GM18951 (cell line): ENCODE results near the gene TMEM59L.

ENCODE experiments used
- POLR2A ChIP-seq: IDR thresholded peaks from 4 replicates; pipeline ENCODE4 v1.6.1; 2011; ENCODE audit warnings: mild to moderate bottlenecking; ENCODE audit not compliant: insufficient read length, insufficient read depth; ENCODE audit errors: extremely low read depth
- in situ Hi-C: fragments of 300-500 bp; cut with MboI; formaldehyde crosslinking; loops from one replicate; pipeline ENCODE4 v1.12.0; 2022; ENCODE audit warnings: low sequenced_read_pairs, mixed read lengths, inconsistent platforms; ENCODE audit not compliant: unreplicated experiment

TMEM59L gene

GRCh38 chr19:18610556-18611326 lies 1.9 kb upstream of the TMEM59L start:
- in situ Hi-C loops: no loop called here

GRCh38 chr19:18611327-18612050 lies 1.2 kb upstream of the TMEM59L start:
- in situ Hi-C loops: no loop called here

More at GRCh38 chr19:18610556-18611326, 1.9 kb upstream of the TMEM59L start:
- TF ChIP-seq POLR2A: no peak

GRCh38 chr19:18612051-18612771 lies 459 bp upstream of the TMEM59L start:
- in situ Hi-C loops: no loop called here
- TF ChIP-seq POLR2A: no peak

More at GRCh38 chr19:18611327-18612050, 1.2 kb upstream of the TMEM59L start:
- TF ChIP-seq POLR2A: no peak

GRCh38 chr19:18613589-18614234 lies 1.0 kb downstream of the TMEM59L start:
- in situ Hi-C loops: no loop called here
- no peak for TF ChIP-seq POLR2A

GRCh38 chr19:18616023-18616422 lies 3.4 kb downstream of the TMEM59L start:
- TF ChIP-seq POLR2A: no peak
- in situ Hi-C loops: no loop called here

- TF ChIP-seq POLR2A: no peak
- in situ Hi-C loops: no loop called here
Measured at GRCh38 chr19:18617562-18617961, 4.9 kb downstream of the TMEM59L start.

- in situ Hi-C loops: no loop called here
- no peak for TF ChIP-seq POLR2A
Measured at GRCh38 chr19:18618236-18618635, 5.6 kb downstream of the TMEM59L start.

GRCh38 chr19:18620311-18620710 lies 7.6 kb downstream of the TMEM59L start:
- in situ Hi-C loops: no loop called here
- TF ChIP-seq POLR2A: no peak

GRCh38 chr19:18620902-18621301 lies 8.2 kb downstream of the TMEM59L start:
- in situ Hi-C loops: no loop called here
- no peak for TF ChIP-seq POLR2A

- no peak for TF ChIP-seq POLR2A
- in situ Hi-C loops: no loop called here
Measured at GRCh38 chr19:18626906-18627305, 14.2 kb downstream of the TMEM59L start.

GRCh38 chr19:18629166-18630088 lies 16.8 kb downstream of the TMEM59L start:
- in situ Hi-C loops: no loop called here
- no peak for TF ChIP-seq POLR2A

GRCh38 chr19:18633321-18633720 lies 20.7 kb downstream of the TMEM59L start:
- TF ChIP-seq POLR2A: no peak
- in situ Hi-C loops: no loop called here
